Measurements from ENCODE around the gene COG2. TPM values are rescaled to one million over a fixed set of nuclear protein-coding genes. Genes with fewer than 3 reads are reported as not detected.
A peak's percentile ranks its signal among the peaks of the same experiment; 100 is the strongest.

Gene COG2
- total and polyA plus RNA-seq, 2 of the 13 experiments (the other 11 are each of a cell fraction or from before 2014, with no cell fraction given), result 16.8 to 36.3 TPM

DNA sequence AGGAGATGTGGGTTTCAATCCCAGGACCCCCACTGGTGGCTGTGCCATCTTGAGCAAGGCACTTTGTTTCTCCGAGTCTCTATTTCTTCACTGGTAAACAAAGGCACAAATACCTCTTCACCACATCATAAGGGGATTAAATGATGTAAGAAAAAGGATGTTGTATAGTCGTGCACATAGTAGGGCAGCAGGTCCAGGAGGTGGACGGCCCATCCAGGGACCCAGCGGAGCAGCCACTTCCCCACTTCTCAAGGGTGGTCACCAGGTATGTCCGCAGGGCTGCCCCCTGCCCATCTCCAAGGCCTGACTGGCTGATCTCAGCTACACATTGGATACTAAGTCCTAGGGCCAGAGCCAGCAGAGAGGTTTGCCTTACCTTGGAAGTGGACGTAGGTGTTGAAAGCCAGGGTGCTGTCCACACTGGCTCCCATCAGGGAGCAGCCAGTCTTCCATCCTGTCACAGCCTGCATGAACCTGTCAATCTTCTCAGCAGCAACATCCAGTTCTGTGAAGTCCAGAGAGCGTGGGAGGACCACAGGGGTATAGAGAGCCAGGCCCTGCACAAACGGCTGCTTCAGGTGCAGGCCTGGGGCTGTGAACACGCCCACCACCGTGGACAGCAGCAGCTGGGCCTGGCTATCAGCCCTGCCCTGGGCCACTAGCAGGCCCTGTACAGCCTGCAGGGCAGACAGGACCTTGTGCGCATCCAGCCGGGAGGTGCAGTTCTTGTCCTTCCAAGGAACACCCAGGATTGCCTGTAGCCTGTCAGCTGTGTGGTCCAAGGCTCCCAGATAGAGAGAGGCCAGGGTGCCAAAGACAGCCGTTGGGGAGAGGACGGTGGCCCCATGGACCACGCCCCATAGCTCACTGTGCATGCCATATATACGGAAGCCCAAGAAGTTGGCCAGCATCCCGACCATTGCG is 67.6 kb downstream of the COG2 start (continued):
- no peak for TF ChIP-seq TMF1 (CRISPR knock-in tag; IDR thresholded peaks at IDR 0.05; ENCODE audit: low read depth)
- no peak for TF ChIP-seq KDM5B (CRISPR knock-in tag; IDR thresholded peaks at IDR 0.05; ENCODE audit: borderline replicate concordance)
- TF ChIP-seq FOXM1 (CRISPR knock-in tag; IDR thresholded peaks at IDR 0.05), result no peak

DNA sequence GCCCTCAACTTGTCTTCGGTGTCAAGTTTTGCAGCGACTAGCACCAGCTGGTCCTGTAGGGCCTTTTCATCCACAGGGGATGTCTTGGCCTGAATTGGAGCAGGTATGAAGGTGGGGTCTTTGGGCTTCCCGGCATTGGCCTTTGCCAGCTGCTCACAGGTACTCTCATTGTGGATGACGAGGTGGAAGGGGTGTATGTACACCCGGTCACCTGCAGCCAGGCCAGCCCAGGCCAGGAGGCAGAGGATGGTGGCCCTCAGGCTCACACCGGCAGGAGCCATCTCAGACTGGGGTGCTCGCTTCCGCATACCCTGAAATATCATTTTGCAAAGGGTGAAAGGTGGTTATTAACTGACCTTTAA is 68.2 kb downstream of the COG2 start:
- 71% methylated on average over 3 of the region's 8 CpGs for WGBS (ENCODE audit: low lambda C conversion rate)
- DNase-seq (ENCODE audit: low spot score) (no peak), FAIRE-seq (no peak), ATAC-seq (no peak)
- no peaks in the 10 kb centered on the region for H3K9me3 ChIP-seq (ENCODE audit: low read length)
- ChIA-PET CTCF (ENCODE audit: low intra/inter-chr PET ratio, low total read pairs) (no interaction called here), POLR2A (interaction anchor here (1.3 to 7.9 kb wide), 6 partner anchors 19 to 69 kb away, joined by 3 to 110 read pairs (median 21); partner anchors contain the start of gene COG2)
- H2AFZ ChIP-seq (ENCODE audit: low read length), result no peak overlapping the region
- peaks cover 83% of the 10 kb centered on the region for H3K79me2 ChIP-seq (ENCODE audit: insufficient read depth, low read length)
- peak overlapping the region; percentile 93 for H3K27ac ChIP-seq (ENCODE audit: extremely low read length, insufficient read depth, low read length)
- H3K4me1 ChIP-seq (ENCODE audit: insufficient read depth, low read length), result peaks cover 81% of the 10 kb centered on the region
- H3K9ac ChIP-seq (ENCODE audit: insufficient read depth, low read depth, low read length), result peak overlapping the region; percentile 91
- peaks cover 78% of the 10 kb centered on the region for H4K20me1 ChIP-seq (ENCODE audit: insufficient read depth, low read length)
- peaks cover 23 to 45% of the 10 kb centered on the region in 2 experiments for H3K36me3 ChIP-seq (replicated peaks in 1 of 2; ENCODE audit: control insufficient read depth in 1 of 2, insufficient read depth in 2 of 2, low read length in 2 of 2)
- H3K4me2 ChIP-seq (ENCODE audit: low read depth, low read length), result peak overlapping the region; percentile 97
- in situ Hi-C loops (cut with HindIII; ENCODE audit: extremely low pct_ligation_motif_present, low pct_unique_long_range_greater_than_20kb) (no loop called here), intact Hi-C loops (cut with micrococcal nuclease; ENCODE audit: unreplicated experiment) (loop anchor here (5.0 to 10.0 kb wide), 2 partner anchors 42 to 264 kb away; partner anchors contain the start of genes ARV1 and TTC13)
- H3K4me3 ChIP-seq (replicated peaks in 1 of 3; ENCODE audit: insufficient read depth in 1 of 3, low read depth in 2 of 3, low read length in 3 of 3), result peak overlapping the region; percentile 83 to 92 (median 90)
- peaks cover 0 to 2% of the 10 kb centered on the region in 2 experiments; a peak in 1 of 5 replicates for H3K27me3 ChIP-seq (ENCODE audit: control insufficient read depth in 1 of 2, insufficient read depth in 2 of 2, low read length in 2 of 2)
- BruUV-seq (replicated peaks), result no TSS peak
- TF ChIP-seq AGO2 (optimal IDR thresholded peaks at IDR 0.05; ENCODE audit: low read depth, low read length) (peak; percentile 57), RFXAP (CRISPR knock-in tag; IDR thresholded peaks at IDR 0.05; ENCODE audit: borderline replicate concordance) (no peak), ZNF780A (CRISPR knock-in tag; IDR thresholded peaks at IDR 0.05) (no peak), TP53 (CRISPR knock-in tag; conservative IDR thresholded peaks at IDR 0.05) (no peak), ZFP82 (CRISPR knock-in tag; IDR thresholded peaks at IDR 0.05; ENCODE audit: borderline replicate concordance) (no peak), TBX2 (CRISPR knock-in tag; IDR thresholded peaks at IDR 0.05; ENCODE audit: borderline replicate concordance) (0 out of 2 replicates have a peak, but pooled peaks have one; percentile 19), MAZ (IDR thresholded peaks at IDR 0.05; ENCODE audit: borderline replicate concordance, low read depth, low read length) (no peak), MAZ (CRISPR knock-in tag; IDR thresholded peaks at IDR 0.05; ENCODE audit: low read depth) (0 out of 2 replicates have a peak, but pooled peaks have one; percentile 24), GATA4 (IDR thresholded peaks at IDR 0.05; ENCODE audit: borderline replicate concordance, low read depth) (no peak), SSRP1 (CRISPR knock-in tag; IDR thresholded peaks at IDR 0.05) (0 out of 2 replicates have a peak, but pooled peaks have one; percentile 8), SPEN (CRISPR knock-in tag; IDR thresholded peaks at IDR 0.05; ENCODE audit: low read depth) (0 out of 2 replicates have a peak, but pooled peaks have one; percentile 10), TSC22D2 (CRISPR knock-in tag; IDR thresholded peaks at IDR 0.05; ENCODE audit: borderline replicate concordance) (0 out of 2 replicates have a peak, but pooled peaks have one; percentile 12)
- TF ChIP-seq, protein P1, sequence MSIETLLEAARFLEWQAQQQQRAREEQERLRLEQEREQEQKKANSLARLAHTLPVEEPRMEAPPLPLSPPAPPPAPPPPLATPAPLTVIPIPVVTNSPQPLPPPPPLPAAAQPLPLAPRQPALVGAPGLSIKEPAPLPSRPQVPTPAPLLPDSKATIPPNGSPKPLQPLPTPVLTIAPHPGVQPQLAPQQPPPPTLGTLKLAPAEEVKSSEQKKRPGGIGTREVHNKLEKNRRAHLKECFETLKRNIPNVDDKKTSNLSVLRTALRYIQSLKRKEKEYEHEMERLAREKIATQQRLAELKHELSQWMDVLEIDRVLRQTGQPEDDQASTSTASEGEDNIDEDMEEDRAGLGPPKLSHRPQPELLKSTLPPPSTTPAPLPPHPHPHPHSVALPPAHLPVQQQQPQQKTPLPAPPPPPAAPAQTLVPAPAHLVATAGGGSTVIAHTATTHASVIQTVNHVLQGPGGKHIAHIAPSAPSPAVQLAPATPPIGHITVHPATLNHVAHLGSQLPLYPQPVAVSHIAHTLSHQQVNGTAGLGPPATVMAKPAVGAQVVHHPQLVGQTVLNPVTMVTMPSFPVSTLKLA (IDR thresholded peaks at IDR 0.05), result no peak
- TF ChIP-seq, protein P2, sequence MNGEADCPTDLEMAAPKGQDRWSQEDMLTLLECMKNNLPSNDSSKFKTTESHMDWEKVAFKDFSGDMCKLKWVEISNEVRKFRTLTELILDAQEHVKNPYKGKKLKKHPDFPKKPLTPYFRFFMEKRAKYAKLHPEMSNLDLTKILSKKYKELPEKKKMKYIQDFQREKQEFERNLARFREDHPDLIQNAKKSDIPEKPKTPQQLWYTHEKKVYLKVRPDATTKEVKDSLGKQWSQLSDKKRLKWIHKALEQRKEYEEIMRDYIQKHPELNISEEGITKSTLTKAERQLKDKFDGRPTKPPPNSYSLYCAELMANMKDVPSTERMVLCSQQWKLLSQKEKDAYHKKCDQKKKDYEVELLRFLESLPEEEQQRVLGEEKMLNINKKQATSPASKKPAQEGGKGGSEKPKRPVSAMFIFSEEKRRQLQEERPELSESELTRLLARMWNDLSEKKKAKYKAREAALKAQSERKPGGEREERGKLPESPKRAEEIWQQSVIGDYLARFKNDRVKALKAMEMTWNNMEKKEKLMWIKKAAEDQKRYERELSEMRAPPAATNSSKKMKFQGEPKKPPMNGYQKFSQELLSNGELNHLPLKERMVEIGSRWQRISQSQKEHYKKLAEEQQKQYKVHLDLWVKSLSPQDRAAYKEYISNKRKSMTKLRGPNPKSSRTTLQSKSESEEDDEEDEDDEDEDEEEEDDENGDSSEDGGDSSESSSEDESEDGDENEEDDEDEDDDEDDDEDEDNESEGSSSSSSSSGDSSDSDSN (CRISPR knock-in tag; IDR thresholded peaks at IDR 0.05), result peak; percentile 35; the same call in 1 of the 2 replicates
